GM03348 (cell line): ENCODE measurements around the gene KCNQ5.

Experiments used
- DNase-seq: peaks from one replicate; pipeline ENCODE4 v3.0.0; 2012; ENCODE audit warnings: low spot score

KCNQ5 gene

GRCh38 chr6:72742001-72742673, 120.3 kb downstream of the KCNQ5 start:
- no peak for DNase-seq

- DNase-seq: no peak
Measured at GRCh38 chr6:72746276-72746675, 124.4 kb downstream of the KCNQ5 start.

- peak; percentile 73 for DNase-seq
Measured at GRCh38 chr6:72748759-72749158, 126.9 kb downstream of the KCNQ5 start.

DNA sequence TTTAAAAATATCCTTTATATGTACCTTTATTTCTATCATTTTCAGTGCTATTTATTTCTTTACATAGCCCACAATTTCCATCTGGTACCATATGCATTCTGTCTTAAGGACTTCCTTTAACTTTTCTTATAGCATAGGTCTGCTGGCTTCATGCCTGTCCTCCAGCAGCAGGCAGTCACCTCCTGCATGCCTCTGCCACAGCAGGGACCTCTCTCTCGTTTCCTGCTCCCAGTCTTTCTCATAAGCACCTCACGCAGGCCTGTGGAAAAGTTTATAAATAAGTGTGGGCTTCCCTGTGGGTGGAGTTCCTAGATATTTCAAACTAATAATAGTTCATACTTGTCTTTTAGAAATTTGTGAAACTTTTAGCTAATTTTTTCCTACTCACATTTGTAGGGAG, 133.9 kb downstream of the KCNQ5 start:
- no peak for DNase-seq

GRCh38 chr6:72757048-72757447, 135.2 kb downstream of the KCNQ5 start:
- no peak for DNase-seq

DNA sequence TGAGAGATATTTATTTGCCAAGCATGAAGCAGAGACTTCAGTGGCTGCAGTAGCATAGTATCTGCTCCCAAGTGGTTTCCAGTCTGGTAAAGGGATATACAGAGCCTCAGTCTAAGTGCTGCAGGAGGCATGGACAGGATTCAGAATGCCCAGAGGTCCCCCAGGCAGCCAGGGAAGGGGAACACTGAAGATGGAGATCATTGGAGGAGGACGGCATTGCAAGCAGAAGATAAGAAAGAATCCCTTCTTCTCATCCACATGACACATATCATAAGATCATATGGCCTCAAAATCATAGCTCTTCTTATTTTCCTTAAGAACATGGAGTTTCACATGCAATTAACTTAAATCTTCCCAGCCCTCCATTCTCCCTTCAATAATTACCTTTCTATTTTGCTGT, 136.1 kb downstream of the KCNQ5 start:
- no peak for DNase-seq

- DNase-seq: no peak
Measured at GRCh38 chr6:72758901-72759300, 137.0 kb downstream of the KCNQ5 start.

- DNase-seq: no peak
Measured at GRCh38 chr6:72760114-72760793, 138.4 kb downstream of the KCNQ5 start.

DNA sequence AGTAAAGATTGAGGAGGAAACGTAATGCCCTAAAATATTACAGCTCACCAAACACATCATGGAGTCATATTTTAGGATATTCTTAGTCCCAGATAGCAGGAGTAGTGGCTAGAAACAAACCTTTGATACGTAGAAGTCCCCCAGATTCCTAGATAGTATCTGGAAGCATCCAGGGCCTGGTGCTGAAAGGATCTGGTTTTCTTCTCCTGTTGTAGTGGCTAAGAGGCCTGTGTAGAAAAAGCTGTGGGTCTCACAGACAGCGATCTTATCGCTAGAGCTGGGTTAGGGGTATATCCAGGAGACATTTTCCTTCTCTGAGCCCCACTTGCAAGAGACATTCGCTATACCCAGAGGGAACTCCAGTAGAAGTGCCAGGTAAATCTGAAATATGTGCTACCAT, 139.9 kb downstream of the KCNQ5 start:
- DNase-seq: no peak

DNA sequence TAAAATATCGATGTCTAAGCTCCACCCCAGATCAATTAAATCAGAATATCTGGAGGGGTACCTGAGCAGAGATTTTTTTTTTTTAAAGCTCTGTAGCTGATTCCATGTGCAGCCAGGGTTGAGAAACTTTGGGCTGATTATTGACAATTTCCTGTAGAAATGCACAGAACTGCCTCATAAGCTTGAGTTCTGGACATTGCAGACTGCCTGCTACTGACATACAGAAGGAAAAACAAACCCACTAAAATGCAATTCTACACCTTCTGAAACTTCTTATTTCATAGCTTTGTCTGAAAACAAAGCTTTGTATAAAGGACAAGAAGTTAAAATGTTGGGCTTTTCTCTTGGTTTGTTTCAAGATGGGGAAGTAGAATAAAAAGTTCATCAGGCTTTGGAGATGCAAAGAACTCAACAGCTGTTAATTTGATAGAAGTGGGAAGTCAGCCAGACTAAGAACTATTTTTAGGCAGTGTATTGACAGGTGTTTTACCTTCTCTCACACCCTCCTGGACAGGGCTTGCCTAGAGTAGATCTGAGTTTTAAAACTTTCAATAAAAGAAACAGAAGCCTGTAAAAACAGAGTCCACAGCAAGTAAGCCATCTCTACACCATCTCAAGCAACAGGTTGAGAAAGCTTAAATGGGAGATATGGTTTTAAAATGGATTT, 147.7 kb downstream of the KCNQ5 start:
- DNase-seq: no peak

- no peak for DNase-seq
Measured at GRCh38 chr6:72770959-72771358, 149.1 kb downstream of the KCNQ5 start.

- no peak for DNase-seq
Measured at GRCh38 chr6:72776456-72776855, 154.6 kb downstream of the KCNQ5 start.

DNA sequence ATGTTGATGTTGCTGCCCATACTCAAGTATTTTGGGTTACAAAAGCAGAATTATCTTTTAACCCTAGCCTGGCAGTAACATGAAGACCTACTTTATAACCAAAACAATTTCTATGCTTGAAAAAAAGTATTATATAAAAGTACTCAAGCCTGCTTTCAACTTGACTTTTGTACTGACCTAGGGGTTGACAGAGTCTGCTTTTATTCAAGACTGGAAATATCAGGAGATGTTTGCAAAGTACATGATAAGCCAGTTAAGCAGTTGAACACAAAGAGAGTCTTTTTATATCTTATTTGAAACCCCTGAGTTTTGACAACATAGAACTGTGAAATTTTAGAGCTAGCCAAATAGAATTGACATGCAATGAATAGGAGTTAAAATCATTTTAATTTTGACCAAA, 159.8 kb downstream of the KCNQ5 start:
- no peak for DNase-seq

DNA sequence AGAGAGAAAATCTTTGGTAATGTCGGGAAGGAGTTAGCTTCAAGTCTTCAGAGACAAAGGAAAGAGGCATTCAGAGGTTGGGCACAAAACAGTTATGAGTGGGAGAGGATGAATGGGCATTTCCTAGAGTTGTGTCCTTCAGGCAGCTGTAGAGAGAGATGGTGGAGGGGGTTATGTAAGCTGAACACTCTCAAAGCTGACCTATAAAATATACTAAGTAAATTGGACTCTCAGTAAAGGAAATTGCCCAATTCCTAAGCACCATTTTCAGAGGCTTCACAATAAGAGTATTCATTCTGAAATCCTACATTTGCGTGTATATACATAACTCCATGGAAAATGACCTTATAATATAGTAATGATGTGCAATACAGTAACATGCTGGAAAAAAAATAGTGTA, 161.2 kb downstream of the KCNQ5 start:
- DNase-seq: no peak

GRCh38 chr6:72783666-72784065, 161.8 kb downstream of the KCNQ5 start:
- DNase-seq: peak; percentile 63

GRCh38 chr6:72784071-72784470, 162.2 kb downstream of the KCNQ5 start:
- peak; percentile 15 for DNase-seq

- DNase-seq: peak; percentile 64
Measured at GRCh38 chr6:72784581-72784980, 162.7 kb downstream of the KCNQ5 start.

- peak; percentile 58 for DNase-seq
Measured at GRCh38 chr6:72787391-72788031, 165.6 kb downstream of the KCNQ5 start.

GRCh38 chr6:72788188-72788587, 166.3 kb downstream of the KCNQ5 start:
- DNase-seq: peak; percentile 51

GRCh38 chr6:72789145-72789544, 167.3 kb downstream of the KCNQ5 start:
- no peak for DNase-seq

DNA sequence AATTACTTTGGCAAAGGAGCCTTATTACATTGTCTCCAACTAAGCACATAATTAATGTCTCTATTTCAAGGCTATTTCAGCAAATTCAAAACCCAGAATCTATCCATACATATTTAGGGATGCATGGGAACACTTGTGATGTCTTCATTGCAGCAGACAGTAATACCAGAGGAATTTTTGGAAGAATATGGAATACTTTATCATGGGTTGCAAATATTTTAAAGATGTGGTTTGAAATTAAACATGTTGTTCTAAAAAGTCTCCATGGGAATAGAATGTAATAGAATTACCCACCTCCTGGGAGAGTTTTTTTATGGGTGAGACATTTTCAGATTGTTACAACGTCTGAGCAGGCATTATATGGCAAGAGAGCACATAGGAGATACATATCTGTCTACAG, 170.8 kb downstream of the KCNQ5 start:
- no peak for DNase-seq

DNA sequence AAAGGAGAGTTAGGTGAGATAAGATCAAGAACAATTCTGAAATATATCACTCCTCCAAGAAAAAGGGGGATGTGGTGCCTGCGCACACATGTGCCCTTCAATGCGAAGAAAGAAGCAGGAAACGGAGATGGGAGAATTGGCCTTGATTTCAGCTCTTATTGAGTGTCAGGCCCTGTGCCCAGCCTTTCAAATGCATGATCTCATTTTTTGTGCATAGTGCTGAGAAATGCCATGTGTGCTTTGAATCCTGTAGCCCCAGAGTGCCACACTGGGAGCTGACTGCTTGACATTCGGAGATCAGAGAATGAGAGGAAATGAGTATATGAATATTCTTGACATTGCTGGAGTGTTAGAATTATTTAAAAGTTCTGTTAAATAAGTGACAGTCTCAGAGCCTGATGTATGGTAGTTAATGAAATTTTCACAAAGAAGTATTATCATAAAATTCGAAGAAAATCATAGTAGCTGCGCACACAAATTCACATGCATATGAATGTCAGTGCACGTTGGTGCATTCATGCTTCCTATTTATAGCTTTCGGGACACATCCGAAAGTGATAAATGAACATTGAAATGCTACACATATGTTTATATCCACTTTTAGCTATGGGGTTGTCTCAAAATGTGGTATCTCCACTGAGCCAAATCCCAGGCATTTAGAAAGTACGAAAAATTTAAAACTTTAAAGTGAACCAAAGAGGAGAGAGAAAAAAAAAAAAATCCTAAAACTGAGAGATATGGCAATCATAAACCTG, 172.0 kb downstream of the KCNQ5 start:
- no peak for DNase-seq
